DOHH2 (cell line): ENCODE data around the gene ZNF732.

Experiments
- CTCF ChIP-seq: fragments of 200-600 bp; sonication (generic); IDR thresholded peaks from one replicate; pipeline ENCODE4 v1.5.1; 2014; ENCODE audit warnings: antibody characterized with exemption, mild to moderate bottlenecking, low read depth, low read length; ENCODE audit not compliant: poor library complexity, severe bottlenecking
- EZH2phosphoT487 ChIP-seq: fragments of 200-600 bp; sonication (generic); IDR thresholded peaks from 2 replicates; pipeline ENCODE4 v1.6.1; 2017; ENCODE audit warnings: borderline replicate concordance, mild to moderate bottlenecking, antibody characterized with exemption, low read length, moderate library complexity, mixed read lengths

- TF ChIP-seq CTCF: no peak
- TF ChIP-seq EZH2phosphoT487: no peak
Measured at GRCh38 chr4:252065-252601, 53.1 kb downstream of the ZNF732 start.
